Measurements from ENCODE around the gene MARCHF2. TPM values are rescaled to one million over a fixed set of nuclear protein-coding genes. Genes with fewer than 3 reads are reported as not detected.

The MARCHF2 gene
- polyA plus RNA-seq, 6 donors from 2014 or later = 19.9 to 40.4 (median 31.3) TPM

GRCh38 chr19:8468761-8469373 is 55.8 kb downstream of the MARCHF2 start:
- no peak for ATAC-seq (ENCODE audit: low read depth in 2 of 2)
- peaks cover 40% of the 10 kb centered on the region in 2 donors for H3K36me3 Mint-ChIP-seq
- H3K4me3 Mint-ChIP-seq = no peak overlapping the region
- H3K27me3 Mint-ChIP-seq = no peaks in the 10 kb centered on the region
- H3K9me3 Mint-ChIP-seq = no peaks in the 10 kb centered on the region
- peaks cover 16 to 26% (median 24%) of the 10 kb centered on the region in 3 donors for H3K4me1 Mint-ChIP-seq
- H3K27ac Mint-ChIP-seq = peak overlapping the region in 2 of 6 donors; percentile 15 to 85
- no peak for DNase-seq

DNA sequence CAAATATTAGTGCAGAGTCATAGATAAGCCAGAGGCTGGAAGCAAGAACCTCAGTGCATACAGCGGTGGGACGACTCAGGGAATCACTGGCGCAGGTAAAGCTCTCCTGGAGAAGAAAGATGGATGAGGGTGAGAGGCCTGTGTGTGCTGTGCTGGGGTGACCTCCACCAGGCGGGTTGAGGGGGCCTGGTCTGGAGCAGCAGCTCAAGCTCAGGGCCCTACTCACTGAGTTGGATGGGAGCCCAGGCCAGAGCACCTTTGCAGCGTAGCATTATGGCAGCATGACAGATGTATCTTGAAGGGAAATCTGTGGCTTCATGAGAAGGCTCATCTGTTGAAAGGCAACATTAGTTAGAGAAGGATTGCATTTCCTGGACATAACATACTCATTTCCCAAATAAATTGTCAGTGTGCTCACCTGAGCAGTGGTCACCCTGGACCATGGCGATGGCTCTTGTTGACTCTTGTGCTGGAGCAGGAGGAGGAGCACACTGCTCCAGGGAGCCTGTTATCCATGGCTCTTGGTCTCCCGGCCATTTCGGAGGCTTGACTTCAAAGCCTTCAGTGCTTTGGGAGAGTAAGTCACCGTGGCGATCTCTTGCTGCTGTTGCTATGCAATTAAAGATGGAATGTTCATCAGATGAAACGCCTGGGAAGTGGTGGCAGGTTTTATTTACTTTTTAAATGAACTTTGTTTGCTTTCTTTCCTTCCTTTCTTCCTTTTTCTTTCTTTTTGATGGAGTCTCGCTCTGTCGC is 56.7 kb downstream of the MARCHF2 start:
- no peak overlapping the region for H3K4me3 Mint-ChIP-seq
- no peaks in the 10 kb centered on the region for H3K27me3 Mint-ChIP-seq
- H3K9me3 Mint-ChIP-seq = no peaks in the 10 kb centered on the region

GRCh38 chr19:8473648-8474476 is 60.8 kb downstream of the MARCHF2 start:
- DNase-seq = peak; percentile 61
- Mint-ChIP-seq H3K4me1 (peaks cover 30 to 54% (median 43%) of the 10 kb centered on the region in 3 donors), H3K27ac (peak overlapping the region; percentile 79 to 96 (median 92)), H3K4me3 (peak overlapping the region; percentile 18 to 82 (median 75)), H3K36me3 (peaks cover 13 to 19% of the 10 kb centered on the region in 2 donors), H3K27me3 (no peaks in the 10 kb centered on the region), H3K9me3 (no peaks in the 10 kb centered on the region)
- peak; percentile 88 to 92 for ATAC-seq (ENCODE audit: low read depth in 2 of 2)

More for the DNA sequence above, 56.7 kb downstream of the MARCHF2 start:
- no peak for ATAC-seq (ENCODE audit: low read depth in 2 of 2)
- H3K36me3 Mint-ChIP-seq = peaks cover 39 to 40% of the 10 kb centered on the region in 2 donors
- H3K27ac Mint-ChIP-seq = peak overlapping the region in 4 of 6 donors; percentile 15 to 85 (median 65)
- no peak for DNase-seq
- H3K4me1 Mint-ChIP-seq = peaks cover 25 to 33% (median 29%) of the 10 kb centered on the region in 3 donors

- H3K27me3 Mint-ChIP-seq = no peaks in the 10 kb centered on the region
- no peak for ATAC-seq (ENCODE audit: low read depth in 2 of 2)
- H3K27ac Mint-ChIP-seq = peak overlapping the region in 3 of 6 donors; percentile 31 to 76 (median 44)
- no peaks in the 10 kb centered on the region for H3K9me3 Mint-ChIP-seq
- DNase-seq = no peak
- H3K36me3 Mint-ChIP-seq = peaks cover 5 to 9% of the 10 kb centered on the region in 2 donors
- H3K4me3 Mint-ChIP-seq = peak overlapping the region in 2 of 8 donors; percentile 41 to 61
- H3K4me1 Mint-ChIP-seq = peaks cover 24 to 54% (median 43%) of the 10 kb centered on the region in 3 donors
Measured at GRCh38 chr19:8475005-8475404, 61.9 kb downstream of the MARCHF2 start.

GRCh38 chr19:8476524-8476923 is 63.4 kb downstream of the MARCHF2 start:
- ATAC-seq (ENCODE audit: low read depth in 2 of 2) (no peak), DNase-seq (no peak)
- Mint-ChIP-seq H3K4me1 (peaks cover 24 to 54% (median 53%) of the 10 kb centered on the region in 3 donors), H3K4me3 (no peak overlapping the region), H3K9me3 (no peaks in the 10 kb centered on the region), H3K27ac (peak overlapping the region in 1 of 6 donors; percentile 31), H3K36me3 (peaks cover 5 to 9% of the 10 kb centered on the region in 2 donors), H3K27me3 (no peaks in the 10 kb centered on the region)

DNA sequence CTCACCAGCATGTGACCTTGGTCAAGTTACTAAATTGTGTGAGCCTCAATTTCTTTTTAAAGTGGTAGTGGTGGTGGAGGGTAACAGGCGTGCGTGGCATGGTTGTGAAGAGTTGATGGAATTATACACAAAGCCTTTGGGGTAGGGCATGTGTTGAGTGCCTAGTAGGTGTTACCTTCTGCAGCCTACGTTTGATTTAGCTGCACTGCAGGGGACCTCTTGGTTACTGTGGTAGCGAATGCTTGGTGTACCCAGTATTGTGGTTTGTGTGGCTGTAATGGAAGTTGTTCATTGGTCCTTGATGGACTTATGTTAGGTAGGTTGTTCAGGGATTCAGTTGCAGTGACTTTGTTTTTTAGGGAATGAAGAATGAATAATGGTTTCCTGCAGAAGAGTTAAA is 64.8 kb downstream of the MARCHF2 start:
- H3K4me1 Mint-ChIP-seq = peaks cover 32 to 52% (median 50%) of the 10 kb centered on the region in 3 donors
- peaks cover 7 to 14% of the 10 kb centered on the region in 2 donors for H3K36me3 Mint-ChIP-seq
- no peak overlapping the region for H3K4me3 Mint-ChIP-seq

DNA sequence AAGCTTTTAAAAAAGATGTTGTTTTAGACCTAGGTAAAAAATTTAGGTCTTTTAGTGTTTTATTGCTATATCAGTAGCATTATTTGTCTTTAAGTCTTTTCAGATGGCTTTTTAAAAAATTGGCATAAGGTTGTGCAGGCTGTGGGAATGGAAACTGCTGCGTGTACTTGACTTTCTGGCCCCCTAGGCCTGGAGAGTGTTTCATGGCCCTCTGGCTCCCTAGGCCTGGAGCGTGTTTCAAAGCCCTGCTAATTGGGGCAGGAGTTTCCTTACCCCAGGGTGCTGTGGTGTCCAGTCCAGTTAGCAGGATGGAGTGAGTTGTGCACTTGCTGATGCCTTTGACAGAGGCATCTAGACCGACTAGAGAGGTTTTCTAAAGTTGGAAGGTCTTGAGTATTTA is 65.5 kb downstream of the MARCHF2 start:
- Mint-ChIP-seq H3K9me3 (no peaks in the 10 kb centered on the region), H3K27ac (peak overlapping the region in 2 of 6 donors; percentile 51 to 68), H3K27me3 (no peaks in the 10 kb centered on the region), H3K4me3 (no peak overlapping the region), H3K4me1 (peaks cover 31 to 49% (median 43%) of the 10 kb centered on the region in 3 donors), H3K36me3 (peaks cover 11 to 18% of the 10 kb centered on the region in 2 donors)
- ATAC-seq (ENCODE audit: low read depth in 2 of 2) (no peak), DNase-seq (no peak)

More for the DNA sequence above, 64.8 kb downstream of the MARCHF2 start:
- Mint-ChIP-seq H3K27me3 (no peaks in the 10 kb centered on the region), H3K9me3 (no peaks in the 10 kb centered on the region), H3K27ac (peak overlapping the region in 1 of 6 donors; percentile 51)
- ATAC-seq (ENCODE audit: low read depth in 2 of 2) = no peak
- DNase-seq = no peak

DNA sequence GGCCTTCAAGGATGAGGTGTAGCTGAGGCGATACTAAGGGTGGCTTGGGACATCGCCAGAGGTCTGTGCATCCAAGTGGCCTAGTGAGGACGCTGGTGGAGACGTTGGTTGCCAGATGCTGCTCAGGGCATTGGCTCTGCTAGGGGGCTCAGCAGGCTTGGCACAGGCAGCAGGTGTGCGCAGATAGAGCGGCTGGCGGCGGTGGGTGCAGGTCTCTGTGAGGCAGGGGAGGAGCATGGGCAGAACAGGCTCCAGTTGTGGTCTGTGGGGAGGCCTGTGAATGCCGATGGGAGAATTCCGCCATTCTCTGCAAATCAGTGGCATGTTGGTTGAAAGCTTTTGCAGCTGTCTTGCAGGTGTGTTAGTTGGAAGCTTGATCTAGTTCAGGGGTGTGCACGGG is 68.1 kb downstream of the MARCHF2 start:
- Mint-ChIP-seq H3K4me3 (no peak overlapping the region), H3K9me3 (no peaks in the 10 kb centered on the region), H3K4me1 (peaks cover 21 to 26% (median 22%) of the 10 kb centered on the region in 3 donors), H3K27ac (peak overlapping the region in 1 of 6 donors; percentile 41), H3K27me3 (no peaks in the 10 kb centered on the region), H3K36me3 (peaks cover 11 to 18% of the 10 kb centered on the region in 2 donors)
- ATAC-seq (ENCODE audit: low read depth in 2 of 2) (no peak), DNase-seq (no peak)

GRCh38 chr19:8481616-8482015 is 68.5 kb downstream of the MARCHF2 start:
- H3K36me3 Mint-ChIP-seq = peaks cover 11 to 18% of the 10 kb centered on the region in 2 donors
- peak overlapping the region in 3 of 6 donors; percentile 24 to 52 (median 41) for H3K27ac Mint-ChIP-seq
- H3K9me3 Mint-ChIP-seq = no peaks in the 10 kb centered on the region
- ATAC-seq (ENCODE audit: low read depth in 2 of 2) (no peak), DNase-seq (no peak)
- no peaks in the 10 kb centered on the region for H3K27me3 Mint-ChIP-seq
- peaks cover 19 to 28% (median 22%) of the 10 kb centered on the region in 3 donors for H3K4me1 Mint-ChIP-seq
- H3K4me3 Mint-ChIP-seq = no peak overlapping the region

DNA sequence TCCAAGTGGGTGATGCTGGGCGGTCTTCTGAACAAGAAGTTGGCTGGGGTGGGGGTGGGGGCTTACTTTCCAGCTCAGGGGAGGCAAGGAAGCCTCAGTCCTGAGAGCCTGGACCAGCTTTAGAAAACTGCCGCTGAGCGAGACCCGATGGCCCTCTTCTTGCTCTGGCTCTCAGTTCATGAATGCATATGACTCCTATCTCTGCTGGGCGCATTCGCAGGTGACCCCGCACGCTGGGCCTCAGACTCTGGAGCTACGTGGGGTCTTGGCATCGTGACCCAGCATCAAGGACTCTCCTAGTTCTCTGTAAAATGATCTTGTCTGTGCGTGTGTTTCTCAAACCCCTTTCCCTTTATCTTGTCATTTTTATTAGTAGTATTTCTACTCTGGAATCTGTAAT is 69.6 kb downstream of the MARCHF2 start:
- H3K4me1 Mint-ChIP-seq = peaks cover 29 to 39% (median 31%) of the 10 kb centered on the region in 3 donors
- no peaks in the 10 kb centered on the region for H3K9me3 Mint-ChIP-seq
- no peak overlapping the region for H3K4me3 Mint-ChIP-seq
- H3K27ac Mint-ChIP-seq = peak overlapping the region in 2 of 6 donors; percentile 66 to 67
- DNase-seq (no peak), ATAC-seq (ENCODE audit: low read depth in 2 of 2) (no peak)
- no peaks in the 10 kb centered on the region for H3K27me3 Mint-ChIP-seq
- peaks cover 20 to 26% of the 10 kb centered on the region in 2 donors for H3K36me3 Mint-ChIP-seq

DNA sequence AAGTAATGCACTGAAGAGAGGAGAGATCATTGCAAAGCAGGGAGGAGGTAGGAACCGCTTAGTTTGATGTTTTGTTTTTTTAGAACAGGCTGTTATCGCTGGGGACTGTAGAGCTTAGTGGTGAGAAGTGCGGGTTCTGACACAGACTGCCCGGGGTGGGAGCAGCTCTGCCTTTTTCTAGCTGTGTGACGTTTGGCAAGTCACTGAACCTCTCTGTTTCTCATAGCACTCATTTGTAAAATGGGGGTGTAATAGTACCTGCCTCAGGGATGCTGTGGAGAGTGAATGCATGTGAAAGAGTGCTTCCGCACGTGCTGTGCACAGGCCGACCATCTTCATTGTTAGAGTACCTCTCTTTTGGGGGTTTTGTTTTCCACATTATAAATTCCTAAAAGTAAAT is 70.1 kb downstream of the MARCHF2 start:
- ATAC-seq (ENCODE audit: low read depth in 2 of 2) = no peak
- peaks cover 17 to 26% of the 10 kb centered on the region in 2 donors for H3K36me3 Mint-ChIP-seq
- peaks cover 29 to 41% (median 33%) of the 10 kb centered on the region in 3 donors for H3K4me1 Mint-ChIP-seq
- H3K9me3 Mint-ChIP-seq = no peaks in the 10 kb centered on the region
- no peaks in the 10 kb centered on the region for H3K27me3 Mint-ChIP-seq
- peak overlapping the region in 1 of 6 donors; percentile 8 for H3K27ac Mint-ChIP-seq
- H3K4me3 Mint-ChIP-seq = peak overlapping the region in 1 of 8 donors; percentile 2
- DNase-seq = no peak

- H3K4me3 Mint-ChIP-seq = no peak overlapping the region
- no peak for DNase-seq
- H3K9me3 Mint-ChIP-seq = no peaks in the 10 kb centered on the region
- ATAC-seq (ENCODE audit: low read depth in 2 of 2) = no peak
- peak overlapping the region in 4 of 6 donors; percentile 29 to 64 (median 34) for H3K27ac Mint-ChIP-seq
- peaks cover 27 to 40% (median 35%) of the 10 kb centered on the region in 3 donors for H3K4me1 Mint-ChIP-seq
- H3K27me3 Mint-ChIP-seq = no peaks in the 10 kb centered on the region
- peaks cover 16 to 28% of the 10 kb centered on the region in 2 donors for H3K36me3 Mint-ChIP-seq
Measured at GRCh38 chr19:8484331-8484894, 71.3 kb downstream of the MARCHF2 start.

All from naive B cell (primary cell).